ENCODE measurements around the gene NBAS.

DNA sequence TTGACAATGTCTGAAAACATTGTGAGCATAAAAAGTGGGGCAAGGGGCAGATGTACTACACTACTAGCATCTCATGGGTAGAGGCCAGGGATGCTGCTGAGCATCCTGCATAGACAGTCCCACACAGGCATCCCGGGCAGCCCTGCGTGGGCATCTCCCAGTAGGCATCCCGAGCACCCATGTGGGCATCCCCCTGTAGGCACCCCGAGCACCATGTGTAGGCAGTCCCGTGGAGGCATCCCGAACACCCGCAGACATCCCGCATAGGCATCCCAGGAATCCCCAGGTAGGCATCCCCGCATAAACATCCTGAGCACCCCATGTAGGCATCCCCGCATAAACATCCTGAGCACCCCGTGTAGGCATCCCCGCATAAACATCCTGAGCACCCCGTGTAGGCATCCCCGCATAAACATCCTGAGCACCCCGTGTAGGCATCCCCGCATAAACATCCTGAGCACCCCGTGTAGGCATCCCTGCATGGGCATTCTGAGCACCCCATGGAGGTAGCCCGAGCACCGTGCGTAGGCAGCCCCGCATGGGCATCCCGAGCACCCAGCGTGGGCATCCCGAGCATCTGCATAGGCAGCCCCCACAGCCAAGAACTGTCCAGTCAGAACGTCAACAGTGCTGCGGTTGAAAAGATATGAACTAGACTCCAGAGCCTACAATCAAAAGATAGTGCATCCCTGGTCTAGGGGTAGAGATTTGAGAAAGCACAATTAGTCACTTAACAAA lies 273.5 kb downstream of the NBAS start:
- TF ChIP-seq, protein P1, sequence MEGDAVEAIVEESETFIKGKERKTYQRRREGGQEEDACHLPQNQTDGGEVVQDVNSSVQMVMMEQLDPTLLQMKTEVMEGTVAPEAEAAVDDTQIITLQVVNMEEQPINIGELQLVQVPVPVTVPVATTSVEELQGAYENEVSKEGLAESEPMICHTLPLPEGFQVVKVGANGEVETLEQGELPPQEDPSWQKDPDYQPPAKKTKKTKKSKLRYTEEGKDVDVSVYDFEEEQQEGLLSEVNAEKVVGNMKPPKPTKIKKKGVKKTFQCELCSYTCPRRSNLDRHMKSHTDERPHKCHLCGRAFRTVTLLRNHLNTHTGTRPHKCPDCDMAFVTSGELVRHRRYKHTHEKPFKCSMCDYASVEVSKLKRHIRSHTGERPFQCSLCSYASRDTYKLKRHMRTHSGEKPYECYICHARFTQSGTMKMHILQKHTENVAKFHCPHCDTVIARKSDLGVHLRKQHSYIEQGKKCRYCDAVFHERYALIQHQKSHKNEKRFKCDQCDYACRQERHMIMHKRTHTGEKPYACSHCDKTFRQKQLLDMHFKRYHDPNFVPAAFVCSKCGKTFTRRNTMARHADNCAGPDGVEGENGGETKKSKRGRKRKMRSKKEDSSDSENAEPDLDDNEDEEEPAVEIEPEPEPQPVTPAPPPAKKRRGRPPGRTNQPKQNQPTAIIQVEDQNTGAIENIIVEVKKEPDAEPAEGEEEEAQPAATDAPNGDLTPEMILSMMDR (IDR thresholded peaks at IDR 0.05): no peak
- TF ChIP-seq TCF7L2 (IDR thresholded peaks at IDR 0.05; ENCODE audit: low read depth, low read length) (no peak), POLR2AphosphoS5 (IDR thresholded peaks at IDR 0.05; ENCODE audit: low read depth, low read length) (no peak)

Measured in Panc1 (cell line).